ENCODE data around the gene CYREN.

Gene CYREN

GRCh38 chr7:135181929-135182678, 11.6 kb upstream of the CYREN start:
- Histone ChIP-seq H3F3A (ENCODE audit: insufficient read depth) (no peaks in the 10 kb centered on the region), H3K27me3 (ENCODE audit: low read length) (no peaks in the 10 kb centered on the region), H3K36me3 (ENCODE audit: low read length) (peaks cover 5% of the 10 kb centered on the region; the same call in 1 of the 2 replicates), H3K9me3 (ENCODE audit: insufficient read depth, low read length) (peaks cover 28% of the 10 kb centered on the region; the same call in 1 of the 2 replicates), H3K4me3 (ENCODE audit: insufficient read depth, low read length, poor library complexity, severe bottlenecking) (no peak overlapping the region), H3K9me2 (replicated peaks; ENCODE audit: insufficient read depth, low read length) (no peaks in the 10 kb centered on the region), H3K27ac (ENCODE audit: low read depth, low read length) (no peak overlapping the region), H3K4me2 (ENCODE audit: low read depth, low read length, poor library complexity, severe bottlenecking) (no peak overlapping the region), H4K20me1 (ENCODE audit: low read depth, low read length) (no peaks in the 10 kb centered on the region), H3K9ac (ENCODE audit: low read length) (no peak overlapping the region), H2AFZ (ENCODE audit: low read depth, low read length, severe bottlenecking) (no peak overlapping the region), H3K79me2 (ENCODE audit: insufficient read depth, low read length) (no peaks in the 10 kb centered on the region)
- TF ChIP-seq EZH2phosphoT487 (conservative IDR thresholded peaks at IDR 0.05; ENCODE audit: low read length): no peak

GRCh38 chr7:135181261-135181928, 10.9 kb upstream of the CYREN start:
- peaks cover 5% of the 10 kb centered on the region; the same call in 1 of the 2 replicates for H3K36me3 ChIP-seq (ENCODE audit: low read length)
- H3K4me3 ChIP-seq (ENCODE audit: insufficient read depth, low read length, poor library complexity, severe bottlenecking): no peak overlapping the region
- H3K27me3 ChIP-seq (ENCODE audit: low read length): no peaks in the 10 kb centered on the region
- H3K9me2 ChIP-seq (replicated peaks; ENCODE audit: insufficient read depth, low read length): no peaks in the 10 kb centered on the region
- no peak overlapping the region for H2AFZ ChIP-seq (ENCODE audit: low read depth, low read length, severe bottlenecking)
- no peak overlapping the region for H3K4me2 ChIP-seq (ENCODE audit: low read depth, low read length, poor library complexity, severe bottlenecking)
- no peaks in the 10 kb centered on the region for H3K79me2 ChIP-seq (ENCODE audit: insufficient read depth, low read length)
- H3F3A ChIP-seq (ENCODE audit: insufficient read depth): no peaks in the 10 kb centered on the region
- H3K9ac ChIP-seq (ENCODE audit: low read length): no peak overlapping the region
- TF ChIP-seq, protein P1, sequence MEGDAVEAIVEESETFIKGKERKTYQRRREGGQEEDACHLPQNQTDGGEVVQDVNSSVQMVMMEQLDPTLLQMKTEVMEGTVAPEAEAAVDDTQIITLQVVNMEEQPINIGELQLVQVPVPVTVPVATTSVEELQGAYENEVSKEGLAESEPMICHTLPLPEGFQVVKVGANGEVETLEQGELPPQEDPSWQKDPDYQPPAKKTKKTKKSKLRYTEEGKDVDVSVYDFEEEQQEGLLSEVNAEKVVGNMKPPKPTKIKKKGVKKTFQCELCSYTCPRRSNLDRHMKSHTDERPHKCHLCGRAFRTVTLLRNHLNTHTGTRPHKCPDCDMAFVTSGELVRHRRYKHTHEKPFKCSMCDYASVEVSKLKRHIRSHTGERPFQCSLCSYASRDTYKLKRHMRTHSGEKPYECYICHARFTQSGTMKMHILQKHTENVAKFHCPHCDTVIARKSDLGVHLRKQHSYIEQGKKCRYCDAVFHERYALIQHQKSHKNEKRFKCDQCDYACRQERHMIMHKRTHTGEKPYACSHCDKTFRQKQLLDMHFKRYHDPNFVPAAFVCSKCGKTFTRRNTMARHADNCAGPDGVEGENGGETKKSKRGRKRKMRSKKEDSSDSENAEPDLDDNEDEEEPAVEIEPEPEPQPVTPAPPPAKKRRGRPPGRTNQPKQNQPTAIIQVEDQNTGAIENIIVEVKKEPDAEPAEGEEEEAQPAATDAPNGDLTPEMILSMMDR (IDR thresholded peaks at IDR 0.05; ENCODE audit: insufficient read depth, low read length, poor library complexity, severe bottlenecking): no peak
- no peak for TF ChIP-seq EZH2phosphoT487 (conservative IDR thresholded peaks at IDR 0.05; ENCODE audit: low read length)
- H4K20me1 ChIP-seq (ENCODE audit: low read depth, low read length): no peaks in the 10 kb centered on the region
- H3K27ac ChIP-seq (ENCODE audit: low read depth, low read length): no peak overlapping the region
- peaks cover 28% of the 10 kb centered on the region; the same call in 1 of the 2 replicates for H3K9me3 ChIP-seq (ENCODE audit: insufficient read depth, low read length)

GRCh38 chr7:135180122-135180521, 9.6 kb upstream of the CYREN start:
- Histone ChIP-seq H3K27me3 (ENCODE audit: low read length) (no peaks in the 10 kb centered on the region), H3K36me3 (ENCODE audit: low read length) (peaks cover 5% of the 10 kb centered on the region; the same call in 1 of the 2 replicates), H3K27ac (ENCODE audit: low read depth, low read length) (no peak overlapping the region), H3K4me3 (ENCODE audit: insufficient read depth, low read length, poor library complexity, severe bottlenecking) (no peak overlapping the region), H2AFZ (ENCODE audit: low read depth, low read length, severe bottlenecking) (no peak overlapping the region), H3K4me2 (ENCODE audit: low read depth, low read length, poor library complexity, severe bottlenecking) (no peak overlapping the region), H3K9me2 (replicated peaks; ENCODE audit: insufficient read depth, low read length) (no peaks in the 10 kb centered on the region), H3K79me2 (ENCODE audit: insufficient read depth, low read length) (no peaks in the 10 kb centered on the region), H3F3A (ENCODE audit: insufficient read depth) (no peaks in the 10 kb centered on the region), H3K9ac (ENCODE audit: low read length) (no peak overlapping the region), H3K9me3 (ENCODE audit: insufficient read depth, low read length) (peaks cover 28% of the 10 kb centered on the region; the same call in 1 of the 2 replicates), H4K20me1 (ENCODE audit: low read depth, low read length) (no peaks in the 10 kb centered on the region)
- TF ChIP-seq EZH2phosphoT487 (conservative IDR thresholded peaks at IDR 0.05; ENCODE audit: low read length): no peak
- TF ChIP-seq, protein P1 (IDR thresholded peaks at IDR 0.05; ENCODE audit: insufficient read depth, low read length, poor library complexity, severe bottlenecking): no peak
